Activated naive CD4-positive, alpha-beta T cell treated with anti-CD3 and anti-CD28 coated beads, Interleukin-2, amount 10 ng/mL, durations not matched to agents 7 days and 5 days (primary cell): ENCODE results near the gene LIPC.

Source experiments
- CTCF ChIA-PET: fragments of 350-600 bp; sonication (Branson Sonifier 250); formaldehyde crosslinking; loops from one replicate; lab custom pipeline; 2021; ENCODE audit warnings: antibody characterized with exemption; lab: Charles Lee
- DNase-seq: peaks from one replicate; pipeline ENCODE4 v3.0.0-alpha.2; 2020
- H3K27ac Mint-ChIP-seq: one replicate; pipeline ENCODE4 v1.8.0; 2021; ENCODE audit warnings: mild to moderate bottlenecking, moderate library complexity, mixed read lengths
- H3K27me3 Mint-ChIP-seq: one replicate; pipeline ENCODE4 v1.8.0; 2021; ENCODE audit warnings: mild to moderate bottlenecking, mixed read lengths
- H3K36me3 Mint-ChIP-seq: one replicate; pipeline ENCODE4 v1.8.0; 2021; ENCODE audit warnings: mixed read lengths
- H3K4me1 Mint-ChIP-seq: one replicate; pipeline ENCODE4 v1.8.0; 2021; ENCODE audit warnings: mixed read lengths
- H3K4me3 Mint-ChIP-seq: one replicate; pipeline ENCODE4 v1.8.0; 2021; ENCODE audit warnings: mild to moderate bottlenecking, moderate library complexity, mixed read lengths
- H3K9me3 Mint-ChIP-seq: one replicate; pipeline ENCODE4 v1.8.0; 2021; ENCODE audit warnings: mixed read lengths

LIPC gene

GRCh38 chr15:58498821-58499580 is 67.2 kb downstream of the LIPC start:
- H3K27ac Mint-ChIP-seq, result no peak overlapping the region
- peaks cover 10% of the 10 kb centered on the region for H3K9me3 Mint-ChIP-seq
- H3K36me3 Mint-ChIP-seq, result peaks cover 4% of the 10 kb centered on the region
- H3K27me3 Mint-ChIP-seq, result peaks cover 12% of the 10 kb centered on the region
- no peak overlapping the region for H3K4me3 Mint-ChIP-seq
- CTCF ChIA-PET, result no interaction called here
- H3K4me1 Mint-ChIP-seq, result peaks cover 32% of the 10 kb centered on the region
- no peak for DNase-seq

GRCh38 chr15:58501006-58501405 is 69.2 kb downstream of the LIPC start:
- H3K4me1 Mint-ChIP-seq, result peaks cover 32% of the 10 kb centered on the region
- DNase-seq, result no peak
- CTCF ChIA-PET, result no interaction called here
- H3K27me3 Mint-ChIP-seq, result peaks cover 12% of the 10 kb centered on the region
- H3K36me3 Mint-ChIP-seq, result peaks cover 3% of the 10 kb centered on the region
- H3K27ac Mint-ChIP-seq, result no peak overlapping the region
- peaks cover 2% of the 10 kb centered on the region for H3K9me3 Mint-ChIP-seq
- H3K4me3 Mint-ChIP-seq, result no peak overlapping the region

- peaks cover 32% of the 10 kb centered on the region for H3K4me1 Mint-ChIP-seq
- peaks cover 5% of the 10 kb centered on the region for H3K9me3 Mint-ChIP-seq
- DNase-seq, result no peak
- CTCF ChIA-PET, result no interaction called here
- H3K4me3 Mint-ChIP-seq, result no peak overlapping the region
- no peak overlapping the region for H3K27ac Mint-ChIP-seq
- peaks cover 12% of the 10 kb centered on the region for H3K27me3 Mint-ChIP-seq
- peaks cover 5% of the 10 kb centered on the region for H3K36me3 Mint-ChIP-seq
Observed at GRCh38 chr15:58501636-58502188, 69.9 kb downstream of the LIPC start.

- Mint-ChIP-seq H3K4me3 (no peak overlapping the region), H3K4me1 (peaks cover 26% of the 10 kb centered on the region), H3K27ac (no peak overlapping the region), H3K36me3 (peaks cover 10% of the 10 kb centered on the region), H3K9me3 (peaks cover 17% of the 10 kb centered on the region), H3K27me3 (peaks cover 18% of the 10 kb centered on the region)
- no peak for DNase-seq
- CTCF ChIA-PET, result no interaction called here
Observed at GRCh38 chr15:58503139-58504027, 71.6 kb downstream of the LIPC start.

- CTCF ChIA-PET, result interaction anchor here (1.2 kb wide), 1 partner anchor 17 kb away, joined by 3 read pairs; no protein-coding TSS in a partner anchor
- Mint-ChIP-seq H3K27ac (no peak overlapping the region), H3K36me3 (peaks cover 10% of the 10 kb centered on the region), H3K4me3 (no peak overlapping the region), H3K27me3 (peaks cover 22% of the 10 kb centered on the region), H3K4me1 (peaks cover 26% of the 10 kb centered on the region), H3K9me3 (peaks cover 17% of the 10 kb centered on the region)
- DNase-seq, result no peak
Observed at GRCh38 chr15:58504674-58505234, 73.0 kb downstream of the LIPC start.

- Mint-ChIP-seq H3K4me3 (no peak overlapping the region), H3K27ac (no peak overlapping the region), H3K4me1 (peaks cover 26% of the 10 kb centered on the region), H3K36me3 (peaks cover 10% of the 10 kb centered on the region), H3K9me3 (peaks cover 17% of the 10 kb centered on the region), H3K27me3 (peaks cover 22% of the 10 kb centered on the region)
- no peak for DNase-seq
- CTCF ChIA-PET, result interaction anchor here (0.5 to 1.2 kb wide), 3 partner anchors 18 to 1023 kb away, joined by 3 read pairs; no protein-coding TSS in a partner anchor
Observed at GRCh38 chr15:58505581-58505980, 73.8 kb downstream of the LIPC start.

- CTCF ChIA-PET, result interaction anchor here (0.7 to 2.3 kb wide), 3 partner anchors 11 to 63 kb away, joined by 3 to 14 read pairs (median 3); no protein-coding TSS in a partner anchor
- peaks cover 17% of the 10 kb centered on the region for H3K9me3 Mint-ChIP-seq
- H3K27ac Mint-ChIP-seq, result peak overlapping the region; percentile 78
- peaks cover 9% of the 10 kb centered on the region for H3K36me3 Mint-ChIP-seq
- H3K27me3 Mint-ChIP-seq, result peaks cover 22% of the 10 kb centered on the region
- peaks cover 26% of the 10 kb centered on the region for H3K4me1 Mint-ChIP-seq
- no peak overlapping the region for H3K4me3 Mint-ChIP-seq
- no peak for DNase-seq
Observed at GRCh38 chr15:58506064-58506490, 74.3 kb downstream of the LIPC start.

GRCh38 chr15:58506783-58507668 is 75.2 kb downstream of the LIPC start:
- CTCF ChIA-PET, result interaction anchor here (1.3 to 2.3 kb wide), 3 partner anchors 10 to 67 kb away, joined by 3 to 14 read pairs (median 3); no protein-coding TSS in a partner anchor
- Mint-ChIP-seq H3K9me3 (peaks cover 17% of the 10 kb centered on the region), H3K4me1 (peaks cover 26% of the 10 kb centered on the region), H3K27ac (no peak overlapping the region), H3K27me3 (peaks cover 17% of the 10 kb centered on the region), H3K36me3 (peaks cover 9% of the 10 kb centered on the region), H3K4me3 (no peak overlapping the region)
- no peak for DNase-seq

GRCh38 chr15:58509556-58509955 is 77.8 kb downstream of the LIPC start:
- Mint-ChIP-seq H3K4me3 (no peak overlapping the region), H3K4me1 (peaks cover 39% of the 10 kb centered on the region), H3K36me3 (peaks cover 9% of the 10 kb centered on the region), H3K27me3 (peaks cover 17% of the 10 kb centered on the region), H3K9me3 (peaks cover 17% of the 10 kb centered on the region), H3K27ac (no peak overlapping the region)
- CTCF ChIA-PET, result no interaction called here
- DNase-seq, result no peak

GRCh38 chr15:58510715-58511598 is 79.2 kb downstream of the LIPC start:
- Mint-ChIP-seq H3K27me3 (peaks cover 17% of the 10 kb centered on the region), H3K27ac (no peak overlapping the region), H3K4me1 (peaks cover 37% of the 10 kb centered on the region), H3K36me3 (peaks cover 12% of the 10 kb centered on the region), H3K9me3 (peaks cover 25% of the 10 kb centered on the region), H3K4me3 (no peak overlapping the region)
- no peak for DNase-seq
- CTCF ChIA-PET, result interaction anchor here (0.7 kb wide), 1 partner anchor 9 kb away, joined by 3 read pairs; no protein-coding TSS in a partner anchor

- Mint-ChIP-seq H3K27me3 (peaks cover 17% of the 10 kb centered on the region), H3K9me3 (peaks cover 25% of the 10 kb centered on the region), H3K4me1 (peaks cover 37% of the 10 kb centered on the region), H3K36me3 (peaks cover 16% of the 10 kb centered on the region), H3K4me3 (no peak overlapping the region), H3K27ac (no peak overlapping the region)
- no peak for DNase-seq
- CTCF ChIA-PET, result no interaction called here
Observed at GRCh38 chr15:58511599-58511987, 79.8 kb downstream of the LIPC start.

GRCh38 chr15:58512522-58512921 is 80.7 kb downstream of the LIPC start:
- no peak for DNase-seq
- peaks cover 19% of the 10 kb centered on the region for H3K9me3 Mint-ChIP-seq
- H3K27me3 Mint-ChIP-seq, result peaks cover 10% of the 10 kb centered on the region
- CTCF ChIA-PET, result no interaction called here
- H3K36me3 Mint-ChIP-seq, result peaks cover 14% of the 10 kb centered on the region
- no peak overlapping the region for H3K27ac Mint-ChIP-seq
- H3K4me1 Mint-ChIP-seq, result peaks cover 41% of the 10 kb centered on the region
- no peak overlapping the region for H3K4me3 Mint-ChIP-seq
